GM19455 (cell line): ENCODE data around the gene PDHB.

Experiments used
- ATAC-seq: cut with Tn5 transposase; IDR thresholded peaks from one replicate; pipeline ENCODE4 v1.9.1; 2021; ENCODE audit not compliant: unreplicated experiment

The PDHB gene

GRCh38 chr3:58433400-58434167, at the start of gene PDHB:
PDHB (minus strand) TSS chr3:58433832; CDS start chr3:58433809, 23 bp downstream.
- peak; percentile 97 for ATAC-seq

GRCh38 chr3:58482917-58483636, 49.4 kb upstream of the PDHB start:
- no peak for ATAC-seq

- no peak for ATAC-seq
These were observed 46.7 kb upstream of the PDHB start for GRCh38 chr3:58480309-58480708.

GRCh38 chr3:58478781-58479180, 45.1 kb upstream of the PDHB start:
- no peak for ATAC-seq

GRCh38 chr3:58474967-58475578, 41.4 kb upstream of the PDHB start:
- no peak for ATAC-seq

- no peak for ATAC-seq
These were observed 40.8 kb upstream of the PDHB start for GRCh38 chr3:58474348-58474911.

- no peak for ATAC-seq
These were observed 39.6 kb upstream of the PDHB start for GRCh38 chr3:58473275-58473674.

DNA sequence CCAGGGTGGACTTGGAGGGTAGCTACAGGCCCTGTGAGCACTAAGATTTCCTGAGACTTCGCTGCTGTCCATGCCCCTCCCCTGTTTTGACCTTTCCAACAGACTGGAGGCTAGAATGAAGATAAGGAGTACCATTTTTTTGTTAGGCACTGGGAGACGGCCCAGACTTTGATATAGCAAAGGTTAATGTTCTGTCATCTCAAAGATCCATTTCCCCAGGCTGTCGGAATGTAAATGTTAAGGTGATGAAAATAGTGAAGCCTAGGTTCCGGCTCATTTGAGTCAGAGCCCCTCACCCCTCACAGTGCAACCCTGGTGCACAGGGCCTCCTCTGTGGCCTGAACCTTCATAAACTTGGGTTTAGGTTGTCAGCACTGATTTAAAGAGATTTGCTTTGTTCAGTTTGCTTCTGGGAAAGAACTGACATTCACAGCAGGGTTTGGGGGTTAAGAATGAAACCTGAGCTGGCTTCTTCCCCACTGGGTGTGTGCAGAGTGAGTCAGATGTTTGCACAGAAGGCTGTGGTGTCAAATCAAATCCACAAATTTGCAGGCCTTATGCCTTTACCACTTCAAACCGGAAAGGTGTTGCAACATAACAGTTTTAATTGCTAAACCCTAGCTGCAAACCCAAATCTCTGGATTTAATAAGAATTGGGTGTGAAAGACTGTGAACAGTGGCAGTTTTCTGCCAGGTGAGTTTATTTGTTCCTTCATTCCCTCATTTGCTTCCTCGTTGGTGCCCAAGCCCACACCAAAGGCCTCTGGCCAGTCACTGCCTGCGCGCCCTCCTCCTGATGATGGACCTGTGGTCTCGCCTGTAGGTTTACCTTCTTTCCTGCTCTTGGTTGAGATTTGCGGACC, 37.6 kb upstream of the PDHB start:
- no peak for ATAC-seq

DNA sequence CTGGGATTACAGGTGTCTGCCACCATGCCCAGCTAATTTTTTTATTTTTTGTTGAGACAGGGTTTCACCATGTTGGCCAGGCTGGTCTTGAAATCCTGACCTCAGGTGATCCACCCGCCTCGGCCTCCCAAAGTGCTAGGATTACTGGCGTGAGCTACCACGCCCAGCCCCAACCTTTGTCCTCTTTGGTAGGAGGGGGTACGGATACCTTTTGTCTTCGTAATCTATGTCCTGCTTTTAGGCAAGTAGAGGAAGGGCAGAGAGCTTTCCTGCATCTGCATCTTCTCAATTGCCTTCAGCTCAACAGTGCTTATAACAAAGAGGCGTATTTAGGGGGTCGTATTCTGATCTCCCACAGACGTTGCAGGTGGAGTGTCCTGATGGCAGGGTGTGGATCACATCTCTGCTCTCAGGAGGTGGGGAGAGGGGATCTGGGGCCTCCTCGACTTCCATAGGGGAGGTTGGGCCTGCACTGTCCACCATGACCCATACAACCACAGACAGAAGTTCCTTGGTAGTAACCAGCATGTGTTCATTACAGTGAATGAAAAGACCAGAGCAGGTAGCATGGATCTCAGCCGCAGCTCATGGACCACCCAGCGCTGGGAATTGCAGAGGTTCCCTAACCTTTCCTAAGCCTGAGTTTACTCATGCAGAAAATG, 36.9 kb upstream of the PDHB start:
- ATAC-seq, result no peak

GRCh38 chr3:58469096-58469495, 35.5 kb upstream of the PDHB start:
- no peak for ATAC-seq

DNA sequence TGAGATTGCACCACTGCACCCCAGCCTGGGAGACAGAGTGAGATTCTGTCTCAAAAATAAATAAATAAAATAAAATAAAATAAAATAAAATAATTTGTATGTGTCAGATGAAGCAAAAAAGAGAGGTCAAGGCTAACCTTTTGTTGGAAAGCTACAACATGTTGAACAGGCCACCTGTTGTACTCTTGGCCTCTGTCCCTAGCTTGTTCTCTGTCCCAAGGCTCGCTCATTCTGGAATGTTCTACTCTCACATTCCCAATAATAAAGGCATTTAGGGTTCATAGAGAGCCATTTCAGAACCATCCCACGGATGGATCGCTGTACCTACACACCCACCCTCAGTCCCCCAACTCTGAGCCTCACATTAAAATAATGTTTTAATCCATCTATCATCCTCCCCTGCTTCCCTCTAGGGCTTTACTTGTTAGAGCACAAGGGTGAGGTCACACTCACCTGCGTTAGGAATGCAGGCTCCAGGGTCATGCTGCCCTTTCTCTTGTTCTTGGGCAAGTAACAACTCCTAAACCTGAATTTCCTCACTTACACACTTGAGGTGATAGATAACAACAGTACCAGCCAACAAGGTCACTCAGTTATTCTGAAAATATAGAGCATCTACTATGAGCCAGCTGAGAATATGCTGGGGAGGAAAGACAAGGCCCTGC, 33.4 kb upstream of the PDHB start:
- ATAC-seq, result no peak

DNA sequence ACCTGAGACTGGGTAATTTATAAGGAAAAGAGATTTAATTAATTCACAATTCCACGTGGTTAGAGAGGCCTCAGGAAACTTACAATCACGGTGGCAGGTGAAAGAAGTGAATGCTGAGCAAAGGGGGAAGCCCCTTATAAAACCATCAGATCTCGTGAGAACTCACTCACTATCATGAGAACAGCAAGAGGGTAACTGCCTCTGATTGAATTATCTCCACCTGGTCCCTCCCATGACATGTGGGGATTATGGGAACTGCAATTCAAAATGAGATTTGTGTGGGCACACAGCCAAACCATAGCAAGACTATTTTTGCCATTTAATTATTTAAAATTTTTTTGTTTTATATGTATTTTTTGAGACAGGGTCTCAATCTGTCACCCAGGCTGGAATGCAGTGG, 31.2 kb upstream of the PDHB start:
- no peak for ATAC-seq

GRCh38 chr3:58463942-58464271, 30.3 kb upstream of the PDHB start:
- ATAC-seq, result no peak

DNA sequence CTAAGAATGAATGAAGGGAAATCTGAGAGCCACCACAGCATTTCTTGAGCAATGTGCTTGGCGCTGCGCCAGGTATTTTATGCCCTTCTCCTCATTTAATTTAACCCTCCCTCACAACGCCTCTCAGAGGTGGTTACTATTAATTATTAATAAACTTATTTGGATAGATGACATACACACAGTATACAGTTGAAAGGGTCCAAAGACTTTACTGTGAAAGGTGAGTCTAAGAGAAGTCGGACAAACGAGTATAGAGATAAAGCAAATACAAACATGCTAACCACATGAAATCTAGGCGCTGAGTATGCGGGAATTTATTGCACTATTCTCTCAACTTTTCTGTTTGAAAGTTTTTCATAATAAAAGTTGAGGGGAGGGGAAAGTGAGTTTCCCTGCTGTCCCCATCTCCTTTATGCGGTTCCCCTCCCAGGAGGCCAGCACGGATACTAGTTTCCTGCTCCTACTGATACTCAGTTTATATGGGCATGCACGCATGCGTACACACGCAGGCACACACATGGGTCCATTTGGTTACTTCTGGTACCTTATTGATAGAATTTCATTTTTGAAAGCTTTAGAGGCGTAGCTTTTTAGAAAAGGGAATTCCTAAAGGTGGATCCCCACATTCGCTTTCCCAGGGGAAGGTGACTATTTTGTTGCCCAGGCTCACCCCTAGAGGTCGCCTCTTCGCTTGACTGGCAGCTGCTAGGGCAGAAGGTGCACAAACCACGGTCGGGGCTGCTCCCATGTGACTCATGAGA, 29.7 kb upstream of the PDHB start:
- ATAC-seq, result peak; percentile 71

DNA sequence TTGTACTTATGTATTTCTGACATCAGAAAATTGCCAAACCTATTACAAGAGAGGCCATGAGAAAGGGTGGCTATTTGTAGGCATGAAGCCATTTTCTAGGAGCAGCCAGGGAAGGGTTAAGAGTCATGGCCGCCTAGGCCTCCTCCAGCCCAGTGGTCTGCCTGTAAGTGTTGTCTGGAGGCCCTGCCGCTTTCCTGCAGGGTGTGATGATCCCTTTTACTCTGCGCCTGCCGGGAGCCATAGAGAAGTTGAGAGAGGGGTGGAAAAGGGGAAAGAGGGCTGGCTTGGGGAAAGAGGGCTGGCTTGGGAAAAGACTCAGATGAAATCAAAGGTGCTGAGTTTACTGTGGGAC, 29.2 kb upstream of the PDHB start:
- no peak for ATAC-seq

- ATAC-seq, result no peak
These were observed 25.5 kb upstream of the PDHB start for GRCh38 chr3:58459160-58459559.

DNA sequence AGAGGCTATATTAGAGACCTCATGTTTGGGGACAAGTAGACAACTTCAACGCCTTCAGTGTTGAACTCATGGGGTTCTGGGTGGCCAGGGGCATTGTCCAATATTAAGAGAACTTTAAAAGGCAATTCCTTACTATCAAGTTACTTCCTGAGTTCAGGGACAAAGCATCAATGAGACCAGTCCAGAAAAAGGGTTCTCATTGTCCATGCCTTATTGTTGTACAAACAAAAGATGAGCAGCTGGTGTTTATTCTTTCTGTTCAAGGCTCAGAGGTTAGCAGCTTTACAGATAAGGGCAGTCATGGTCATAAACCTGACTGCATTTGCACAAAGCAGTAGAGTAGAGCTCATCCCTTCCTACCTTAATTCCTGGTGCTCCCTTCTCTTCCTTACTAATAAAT, 18.5 kb upstream of the PDHB start:
- no peak for ATAC-seq

GRCh38 chr3:58441514-58442450, 8.2 kb upstream of the PDHB start:
- ATAC-seq, result no peak
